Measurements from ENCODE around the gene SUCLG1.
A peak's percentile ranks its signal among the peaks of the same experiment; 100 is the strongest.

SUCLG1 gene

DNA sequence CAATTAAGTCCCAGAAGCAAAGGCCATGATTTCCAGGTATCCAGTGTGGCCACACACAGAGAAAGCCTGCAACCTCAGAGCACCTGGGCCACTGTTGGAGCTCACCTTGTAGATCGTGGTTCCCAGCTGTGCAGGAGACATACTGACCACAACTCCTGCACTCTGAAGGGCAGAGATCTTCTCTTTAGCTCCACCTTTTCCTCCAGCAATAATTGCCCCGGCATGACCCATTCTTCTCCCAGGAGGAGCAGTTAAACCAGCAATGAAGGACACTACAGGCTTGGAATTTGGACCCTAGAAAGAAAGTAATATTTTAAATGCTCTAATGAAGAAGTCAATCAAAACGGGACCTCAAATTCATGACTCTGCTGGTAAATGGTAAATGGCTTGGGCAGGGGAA lies 33.8 kb downstream of the SUCLG1 start:
- Histone ChIP-seq H3K4me1 (ENCODE audit: control insufficient read depth in 1 of 2, insufficient read depth in 2 of 2, low read length in 2 of 2) (no peaks in the 10 kb centered on the region), H2AK5ac (ENCODE audit: low read length) (no peak overlapping the region), H3K79me1 (ENCODE audit: low read length) (no peaks in the 10 kb centered on the region), H2BK120ac (ENCODE audit: insufficient read depth, low read length, poor library complexity) (no peak overlapping the region), H4K91ac (ENCODE audit: low read depth, low read length) (no peak overlapping the region), H2BK5ac (ENCODE audit: low read depth, low read length, poor library complexity) (no peak overlapping the region), H3K27ac (ENCODE audit: low read depth, low read length) (no peak overlapping the region), H3K18ac (ENCODE audit: low read length) (no peak overlapping the region), H3K4me2 (ENCODE audit: low read length) (no peak overlapping the region), H3K4me3 (ENCODE audit: low read depth, low read length) (no peak overlapping the region), H4K8ac (ENCODE audit: low read depth, low read length) (no peak overlapping the region), H3K36me3 (ENCODE audit: control insufficient read depth in 1 of 2, insufficient read depth in 2 of 2, low read length in 2 of 2) (peaks cover 6 to 13% of the 10 kb centered on the region in 2 experiments), H3K4ac (ENCODE audit: low read depth, low read length) (no peak overlapping the region), H3K9me3 (ENCODE audit: insufficient read depth, low read depth, low read length) (no peaks in the 10 kb centered on the region), H2BK12ac (ENCODE audit: low read length) (no peak overlapping the region), H3K27me3 (ENCODE audit: insufficient read depth, low read length) (no peaks in the 10 kb centered on the region), H4K12ac (ENCODE audit: low read depth, low read length) (no peak overlapping the region), H3K23ac (ENCODE audit: low read length) (no peak overlapping the region), H3K9ac (ENCODE audit: low read length) (no peak overlapping the region), H2AFZ (ENCODE audit: insufficient read depth, low read length, poor library complexity) (no peak overlapping the region), H3K79me2 (ENCODE audit: control insufficient read depth, insufficient read depth, low read length, poor library complexity) (no peaks in the 10 kb centered on the region), H3K14ac (ENCODE audit: low read length) (no peak overlapping the region)
- DNase-seq, result no peak
- WGBS (ENCODE audit: extremely low coverage, insufficient coverage, insufficient read length), result no CpG with 5 or more reads among the region's 3 CpGs

GRCh38 chr2:84424152-84424551 lies 34.9 kb downstream of the SUCLG1 start:
- Histone ChIP-seq H4K91ac (ENCODE audit: low read depth, low read length) (no peak overlapping the region), H3K4me3 (ENCODE audit: low read depth, low read length) (no peak overlapping the region), H2AFZ (ENCODE audit: insufficient read depth, low read length, poor library complexity) (no peak overlapping the region), H3K9me3 (ENCODE audit: insufficient read depth, low read depth, low read length) (no peaks in the 10 kb centered on the region), H3K79me1 (ENCODE audit: low read length) (no peaks in the 10 kb centered on the region), H2AK5ac (ENCODE audit: low read length) (no peak overlapping the region), H3K4me2 (ENCODE audit: low read length) (no peak overlapping the region), H3K18ac (ENCODE audit: low read length) (no peak overlapping the region), H2BK5ac (ENCODE audit: low read depth, low read length, poor library complexity) (no peak overlapping the region), H3K9ac (ENCODE audit: low read length) (no peak overlapping the region), H3K23ac (ENCODE audit: low read length) (no peak overlapping the region), H3K27ac (ENCODE audit: low read depth, low read length) (no peak overlapping the region), H3K4ac (ENCODE audit: low read depth, low read length) (no peak overlapping the region), H3K14ac (ENCODE audit: low read length) (no peak overlapping the region), H4K8ac (ENCODE audit: low read depth, low read length) (no peak overlapping the region), H4K12ac (ENCODE audit: low read depth, low read length) (no peak overlapping the region), H3K27me3 (ENCODE audit: insufficient read depth, low read length) (no peaks in the 10 kb centered on the region), H3K36me3 (ENCODE audit: control insufficient read depth in 1 of 2, insufficient read depth in 2 of 2, low read length in 2 of 2) (peaks cover 6 to 8% of the 10 kb centered on the region in 2 experiments), H3K79me2 (ENCODE audit: control insufficient read depth, insufficient read depth, low read length, poor library complexity) (no peaks in the 10 kb centered on the region), H2BK12ac (ENCODE audit: low read length) (no peak overlapping the region), H3K4me1 (ENCODE audit: control insufficient read depth in 1 of 2, insufficient read depth in 2 of 2, low read length in 2 of 2) (no peaks in the 10 kb centered on the region), H2BK120ac (ENCODE audit: insufficient read depth, low read length, poor library complexity) (no peak overlapping the region)
- DNase-seq, result peak in 1 of 2 donors; percentile 32

DNA sequence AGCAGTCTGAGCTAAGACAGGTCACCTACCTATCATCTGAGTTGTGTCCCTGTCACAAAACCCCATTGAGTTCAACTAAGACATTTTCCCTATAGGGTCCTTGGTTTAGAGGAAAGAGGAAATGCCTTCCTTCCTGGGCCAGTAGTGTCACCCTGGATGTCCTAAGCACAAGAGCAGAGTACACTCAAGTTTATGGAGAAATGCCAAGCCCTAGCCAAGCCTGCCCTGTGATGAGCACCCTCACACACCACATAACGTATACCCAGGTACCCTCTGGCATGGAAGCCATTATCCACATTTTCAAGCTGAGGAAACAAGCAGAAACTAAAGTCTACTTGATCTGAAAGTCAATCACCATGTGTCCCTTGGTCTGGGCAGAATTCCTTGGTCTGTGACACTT lies 37.3 kb downstream of the SUCLG1 start:
- Histone ChIP-seq H3K79me1 (ENCODE audit: low read length) (no peaks in the 10 kb centered on the region), H3K9ac (ENCODE audit: low read length) (no peak overlapping the region), H3K4me2 (ENCODE audit: low read length) (no peak overlapping the region), H3K4ac (ENCODE audit: low read depth, low read length) (no peak overlapping the region), H2BK12ac (ENCODE audit: low read length) (no peak overlapping the region), H4K91ac (ENCODE audit: low read depth, low read length) (no peak overlapping the region), H3K79me2 (ENCODE audit: control insufficient read depth, insufficient read depth, low read length, poor library complexity) (no peaks in the 10 kb centered on the region), H2BK120ac (ENCODE audit: insufficient read depth, low read length, poor library complexity) (no peak overlapping the region), H3K4me3 (ENCODE audit: low read depth, low read length) (no peak overlapping the region), H4K12ac (ENCODE audit: low read depth, low read length) (no peak overlapping the region), H3K27me3 (ENCODE audit: insufficient read depth, low read length) (no peaks in the 10 kb centered on the region), H2AFZ (ENCODE audit: insufficient read depth, low read length, poor library complexity) (no peak overlapping the region), H3K27ac (ENCODE audit: low read depth, low read length) (no peak overlapping the region), H3K14ac (ENCODE audit: low read length) (no peak overlapping the region), H4K8ac (ENCODE audit: low read depth, low read length) (no peak overlapping the region), H3K36me3 (ENCODE audit: control insufficient read depth in 1 of 2, insufficient read depth in 2 of 2, low read length in 2 of 2) (peaks cover 6% of the 10 kb centered on the region in 2 experiments), H3K9me3 (ENCODE audit: insufficient read depth, low read depth, low read length) (no peaks in the 10 kb centered on the region), H2BK5ac (ENCODE audit: low read depth, low read length, poor library complexity) (no peak overlapping the region), H3K4me1 (ENCODE audit: control insufficient read depth in 1 of 2, insufficient read depth in 2 of 2, low read length in 2 of 2) (no peaks in the 10 kb centered on the region), H3K23ac (ENCODE audit: low read length) (no peak overlapping the region), H3K18ac (ENCODE audit: low read length) (no peak overlapping the region), H2AK5ac (ENCODE audit: low read length) (no peak overlapping the region)
- DNase-seq, result no peak
- WGBS (ENCODE audit: extremely low coverage, insufficient coverage, insufficient read length), result no CpG with 5 or more reads among the region's 1 CpG

GRCh38 chr2:84421197-84421596 lies 37.9 kb downstream of the SUCLG1 start:
- H3K18ac ChIP-seq (ENCODE audit: low read length), result no peak overlapping the region
- H3K4me2 ChIP-seq (ENCODE audit: low read length), result no peak overlapping the region
- H2AK5ac ChIP-seq (ENCODE audit: low read length), result no peak overlapping the region
- H2BK5ac ChIP-seq (ENCODE audit: low read depth, low read length, poor library complexity), result no peak overlapping the region
- no peak overlapping the region for H2BK120ac ChIP-seq (ENCODE audit: insufficient read depth, low read length, poor library complexity)
- H3K4ac ChIP-seq (ENCODE audit: low read depth, low read length), result no peak overlapping the region
- no peaks in the 10 kb centered on the region for H3K9me3 ChIP-seq (ENCODE audit: insufficient read depth, low read depth, low read length)
- H3K36me3 ChIP-seq (ENCODE audit: control insufficient read depth in 1 of 2, insufficient read depth in 2 of 2, low read length in 2 of 2), result peaks cover 6% of the 10 kb centered on the region in 2 experiments
- no peak overlapping the region for H3K9ac ChIP-seq (ENCODE audit: low read length)
- no peak overlapping the region for H3K4me3 ChIP-seq (ENCODE audit: low read depth, low read length)
- H4K8ac ChIP-seq (ENCODE audit: low read depth, low read length), result no peak overlapping the region
- no peak overlapping the region for H2BK12ac ChIP-seq (ENCODE audit: low read length)
- H3K14ac ChIP-seq (ENCODE audit: low read length), result no peak overlapping the region
- WGBS (ENCODE audit: extremely low coverage, insufficient coverage, insufficient read length), result no CpG with 5 or more reads among the region's 2 CpGs
- H3K79me2 ChIP-seq (ENCODE audit: control insufficient read depth, insufficient read depth, low read length, poor library complexity), result no peaks in the 10 kb centered on the region
- H3K27me3 ChIP-seq (ENCODE audit: insufficient read depth, low read length), result no peaks in the 10 kb centered on the region
- no peak overlapping the region for H3K27ac ChIP-seq (ENCODE audit: low read depth, low read length)
- no peaks in the 10 kb centered on the region for H3K4me1 ChIP-seq (ENCODE audit: control insufficient read depth in 1 of 2, insufficient read depth in 2 of 2, low read length in 2 of 2)
- DNase-seq, result no peak
- H3K23ac ChIP-seq (ENCODE audit: low read length), result no peak overlapping the region
- H4K12ac ChIP-seq (ENCODE audit: low read depth, low read length), result no peak overlapping the region
- H4K91ac ChIP-seq (ENCODE audit: low read depth, low read length), result no peak overlapping the region
- no peak overlapping the region for H2AFZ ChIP-seq (ENCODE audit: insufficient read depth, low read length, poor library complexity)
- H3K79me1 ChIP-seq (ENCODE audit: low read length), result no peaks in the 10 kb centered on the region
